ENCODE measurements around the gene ZC3H18.

ZC3H18 gene

GRCh38 chr16:88640498-88641247 lies 70.5 kb downstream of the ZC3H18 start:
- no peak for TF ChIP-seq CTCF (IDR thresholded peaks at IDR 0.05; ENCODE audit: borderline replicate concordance, insufficient read depth, low read depth, low read length)

GRCh38 chr16:88642881-88643643 lies 72.9 kb downstream of the ZC3H18 start:
- H3K4me3 ChIP-seq (ENCODE audit: low read depth, low read length) = no peak overlapping the region
- no peak for TF ChIP-seq CTCF (IDR thresholded peaks at IDR 0.05; ENCODE audit: borderline replicate concordance, insufficient read depth, low read depth, low read length)

More at GRCh38 chr16:88640498-88641247, 70.5 kb downstream of the ZC3H18 start:
- H3K4me3 ChIP-seq (ENCODE audit: low read depth, low read length) = no peak overlapping the region

GRCh38 chr16:88643644-88643932 lies 73.4 kb downstream of the ZC3H18 start:
- no peak overlapping the region for H3K4me3 ChIP-seq (ENCODE audit: low read depth, low read length)
- TF ChIP-seq CTCF (IDR thresholded peaks at IDR 0.05; ENCODE audit: borderline replicate concordance, insufficient read depth, low read depth, low read length) = no peak

- TF ChIP-seq CTCF (IDR thresholded peaks at IDR 0.05; ENCODE audit: borderline replicate concordance, insufficient read depth, low read depth, low read length) = no peak
- H3K4me3 ChIP-seq (ENCODE audit: low read depth, low read length) = no peak overlapping the region
Measured at GRCh38 chr16:88645455-88645854, 75.3 kb downstream of the ZC3H18 start.

GRCh38 chr16:88645941-88646340 lies 75.7 kb downstream of the ZC3H18 start:
- TF ChIP-seq CTCF (IDR thresholded peaks at IDR 0.05; ENCODE audit: borderline replicate concordance, insufficient read depth, low read depth, low read length) = no peak
- H3K4me3 ChIP-seq (ENCODE audit: low read depth, low read length) = no peak overlapping the region

- no peak for TF ChIP-seq CTCF (IDR thresholded peaks at IDR 0.05; ENCODE audit: borderline replicate concordance, insufficient read depth, low read depth, low read length)
- no peak overlapping the region for H3K4me3 ChIP-seq (ENCODE audit: low read depth, low read length)
Measured at GRCh38 chr16:88646345-88647034, 76.3 kb downstream of the ZC3H18 start.
